ENCODE data around the gene LRP1B.

LRP1B gene

GRCh38 chr2:140585016-140585415 lies 1545.8 kb downstream of the LRP1B start (continued):
- no peak for TF ChIP-seq TOX (CRISPR knock-in tag; IDR thresholded peaks at IDR 0.05; ENCODE audit: borderline replicate concordance)
- TF ChIP-seq ZFP3 (CRISPR knock-in tag; IDR thresholded peaks at IDR 0.05), result no peak
- TF ChIP-seq, protein P1, sequence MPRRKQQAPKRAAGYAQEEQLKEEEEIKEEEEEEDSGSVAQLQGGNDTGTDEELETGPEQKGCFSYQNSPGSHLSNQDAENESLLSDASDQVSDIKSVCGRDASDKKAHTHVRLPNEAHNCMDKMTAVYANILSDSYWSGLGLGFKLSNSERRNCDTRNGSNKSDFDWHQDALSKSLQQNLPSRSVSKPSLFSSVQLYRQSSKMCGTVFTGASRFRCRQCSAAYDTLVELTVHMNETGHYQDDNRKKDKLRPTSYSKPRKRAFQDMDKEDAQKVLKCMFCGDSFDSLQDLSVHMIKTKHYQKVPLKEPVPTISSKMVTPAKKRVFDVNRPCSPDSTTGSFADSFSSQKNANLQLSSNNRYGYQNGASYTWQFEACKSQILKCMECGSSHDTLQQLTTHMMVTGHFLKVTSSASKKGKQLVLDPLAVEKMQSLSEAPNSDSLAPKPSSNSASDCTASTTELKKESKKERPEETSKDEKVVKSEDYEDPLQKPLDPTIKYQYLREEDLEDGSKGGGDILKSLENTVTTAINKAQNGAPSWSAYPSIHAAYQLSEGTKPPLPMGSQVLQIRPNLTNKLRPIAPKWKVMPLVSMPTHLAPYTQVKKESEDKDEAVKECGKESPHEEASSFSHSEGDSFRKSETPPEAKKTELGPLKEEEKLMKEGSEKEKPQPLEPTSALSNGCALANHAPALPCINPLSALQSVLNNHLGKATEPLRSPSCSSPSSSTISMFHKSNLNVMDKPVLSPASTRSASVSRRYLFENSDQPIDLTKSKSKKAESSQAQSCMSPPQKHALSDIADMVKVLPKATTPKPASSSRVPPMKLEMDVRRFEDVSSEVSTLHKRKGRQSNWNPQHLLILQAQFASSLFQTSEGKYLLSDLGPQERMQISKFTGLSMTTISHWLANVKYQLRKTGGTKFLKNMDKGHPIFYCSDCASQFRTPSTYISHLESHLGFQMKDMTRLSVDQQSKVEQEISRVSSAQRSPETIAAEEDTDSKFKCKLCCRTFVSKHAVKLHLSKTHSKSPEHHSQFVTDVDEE (CRISPR knock-in tag; IDR thresholded peaks at IDR 0.05), result no peak

DNA sequence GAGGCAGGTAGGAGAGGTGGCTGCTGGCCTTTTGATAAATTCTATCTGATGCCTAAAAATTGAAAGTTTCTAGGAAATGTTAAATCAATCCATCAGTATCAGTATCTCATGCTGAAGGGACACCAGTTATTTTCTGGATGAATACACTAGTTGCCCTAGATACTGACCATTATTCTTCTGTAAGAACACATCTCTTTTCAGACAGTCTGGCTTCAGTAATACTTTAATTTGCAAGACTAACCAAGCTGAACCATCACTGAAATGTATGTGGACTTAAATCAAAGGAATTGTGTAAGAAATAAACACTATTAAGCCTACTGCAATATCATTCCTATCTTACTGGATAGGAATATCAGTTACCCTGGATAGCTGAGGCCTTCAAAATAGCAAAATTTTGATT lies 1546.3 kb downstream of the LRP1B start:
- no peak for ATAC-seq

DNA sequence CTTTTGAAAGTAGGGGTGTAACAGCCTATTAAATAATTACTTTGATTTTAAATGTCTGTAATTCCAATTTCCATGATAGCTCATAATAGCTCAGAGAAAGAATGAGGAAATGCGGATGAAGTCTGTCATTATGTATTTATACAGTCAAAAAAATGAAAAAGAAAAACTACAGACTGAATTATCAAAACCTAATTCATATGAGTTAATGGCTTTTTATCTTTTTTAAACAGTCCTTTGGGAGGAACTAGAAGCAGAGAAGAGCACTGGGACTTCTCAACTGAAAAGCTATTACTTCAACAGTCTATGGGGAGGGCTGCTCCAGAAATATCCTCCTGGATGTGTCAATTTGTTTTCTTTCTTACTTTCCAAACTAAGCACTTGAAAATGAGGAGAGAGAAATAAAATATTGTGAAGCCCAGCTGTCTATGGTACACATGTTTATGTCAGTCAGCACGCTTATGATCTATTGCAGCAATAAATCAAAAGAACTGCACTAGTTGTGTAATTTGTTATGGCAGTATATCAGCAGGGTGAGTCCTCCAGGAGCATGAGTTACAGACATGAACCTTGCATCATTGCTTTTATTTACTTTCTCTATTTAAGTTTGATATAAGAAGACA lies 1550.2 kb downstream of the LRP1B start:
- TF ChIP-seq ARNTL (CRISPR knock-in tag; IDR thresholded peaks at IDR 0.05; ENCODE audit: borderline replicate concordance, low read depth), result no peak
- peak; percentile 87 for TF ChIP-seq ISL1 (CRISPR knock-in tag; IDR thresholded peaks at IDR 0.05)

More for the DNA sequence above, 1546.3 kb downstream of the LRP1B start:
- no peak for TF ChIP-seq CSRNP3 (CRISPR knock-in tag; IDR thresholded peaks at IDR 0.05)
- TF ChIP-seq, protein P1 (CRISPR knock-in tag; IDR thresholded peaks at IDR 0.05), result no peak

DNA sequence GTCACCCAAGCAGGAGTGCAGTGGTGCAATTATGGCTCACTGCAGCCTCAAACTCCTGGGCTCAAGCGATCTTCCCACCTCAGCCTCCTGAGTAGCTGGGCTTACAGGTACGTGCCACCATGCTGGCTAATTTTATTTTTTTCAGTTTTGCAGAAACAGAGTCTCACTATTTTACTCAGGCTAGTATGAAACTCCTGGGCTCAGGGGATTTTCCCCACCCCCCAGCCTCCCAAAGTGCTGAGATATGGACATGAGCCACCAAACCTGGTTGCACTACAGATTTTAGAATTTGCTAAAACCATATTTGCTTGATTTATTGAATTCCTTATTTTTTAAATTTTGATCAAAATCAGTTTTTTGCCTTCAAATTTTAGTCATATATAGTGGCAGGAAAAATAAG lies 1553.4 kb downstream of the LRP1B start:
- no peak for ATAC-seq
- TF ChIP-seq SNAI2 (CRISPR knock-in tag; IDR thresholded peaks at IDR 0.05) (no peak), ZFP30 (CRISPR knock-in tag; IDR thresholded peaks at IDR 0.05) (no peak), ISL1 (CRISPR knock-in tag; IDR thresholded peaks at IDR 0.05) (no peak)
- TF ChIP-seq, protein P2, sequence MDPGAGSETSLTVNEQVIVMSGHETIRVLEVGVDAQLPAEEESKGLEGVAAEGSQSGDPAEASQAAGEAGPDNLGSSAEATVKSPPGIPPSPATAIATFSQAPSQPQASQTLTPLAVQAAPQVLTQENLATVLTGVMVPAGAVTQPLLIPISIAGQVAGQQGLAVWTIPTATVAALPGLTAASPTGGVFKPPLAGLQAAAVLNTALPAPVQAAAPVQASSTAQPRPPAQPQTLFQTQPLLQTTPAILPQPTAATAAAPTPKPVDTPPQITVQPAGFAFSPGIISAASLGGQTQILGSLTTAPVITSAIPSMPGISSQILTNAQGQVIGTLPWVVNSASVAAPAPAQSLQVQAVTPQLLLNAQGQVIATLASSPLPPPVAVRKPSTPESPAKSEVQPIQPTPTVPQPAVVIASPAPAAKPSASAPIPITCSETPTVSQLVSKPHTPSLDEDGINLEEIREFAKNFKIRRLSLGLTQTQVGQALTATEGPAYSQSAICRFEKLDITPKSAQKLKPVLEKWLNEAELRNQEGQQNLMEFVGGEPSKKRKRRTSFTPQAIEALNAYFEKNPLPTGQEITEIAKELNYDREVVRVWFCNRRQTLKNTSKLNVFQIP (CRISPR knock-in tag; IDR thresholded peaks at IDR 0.05; ENCODE audit: borderline replicate concordance, low read depth), result no peak

More for the DNA sequence above, 1550.2 kb downstream of the LRP1B start:
- no peak for ATAC-seq

- TF ChIP-seq GLIS3 (CRISPR knock-in tag; IDR thresholded peaks at IDR 0.05), result no peak
- no peak for TF ChIP-seq ESRRG (CRISPR knock-in tag; IDR thresholded peaks at IDR 0.05)
- no peak for TF ChIP-seq PPARA (CRISPR knock-in tag; IDR thresholded peaks at IDR 0.05; ENCODE audit: borderline replicate concordance)
- no peak for ATAC-seq
Observed at GRCh38 chr2:140567734-140568133, 1563.1 kb downstream of the LRP1B start.

DNA sequence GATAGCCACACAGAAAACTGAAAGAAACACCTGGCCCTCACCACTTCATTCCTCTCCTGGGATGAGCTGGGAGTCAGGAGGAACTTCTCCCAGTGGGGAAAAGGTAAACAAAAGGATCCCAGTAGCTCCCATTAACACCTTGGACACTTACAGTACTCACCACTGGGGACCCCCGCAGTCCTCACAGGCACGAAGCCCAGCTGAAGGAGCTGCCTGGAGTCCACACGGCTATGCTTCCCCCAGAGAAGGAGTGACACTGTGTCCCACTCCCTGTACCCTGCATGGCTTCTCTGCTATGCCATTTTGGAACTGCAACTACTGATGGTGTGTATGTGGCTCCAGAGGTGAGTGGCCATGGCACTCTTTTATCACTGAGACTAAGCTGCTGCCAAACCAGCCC lies 1565.1 kb downstream of the LRP1B start:
- TF ChIP-seq, protein P3, sequence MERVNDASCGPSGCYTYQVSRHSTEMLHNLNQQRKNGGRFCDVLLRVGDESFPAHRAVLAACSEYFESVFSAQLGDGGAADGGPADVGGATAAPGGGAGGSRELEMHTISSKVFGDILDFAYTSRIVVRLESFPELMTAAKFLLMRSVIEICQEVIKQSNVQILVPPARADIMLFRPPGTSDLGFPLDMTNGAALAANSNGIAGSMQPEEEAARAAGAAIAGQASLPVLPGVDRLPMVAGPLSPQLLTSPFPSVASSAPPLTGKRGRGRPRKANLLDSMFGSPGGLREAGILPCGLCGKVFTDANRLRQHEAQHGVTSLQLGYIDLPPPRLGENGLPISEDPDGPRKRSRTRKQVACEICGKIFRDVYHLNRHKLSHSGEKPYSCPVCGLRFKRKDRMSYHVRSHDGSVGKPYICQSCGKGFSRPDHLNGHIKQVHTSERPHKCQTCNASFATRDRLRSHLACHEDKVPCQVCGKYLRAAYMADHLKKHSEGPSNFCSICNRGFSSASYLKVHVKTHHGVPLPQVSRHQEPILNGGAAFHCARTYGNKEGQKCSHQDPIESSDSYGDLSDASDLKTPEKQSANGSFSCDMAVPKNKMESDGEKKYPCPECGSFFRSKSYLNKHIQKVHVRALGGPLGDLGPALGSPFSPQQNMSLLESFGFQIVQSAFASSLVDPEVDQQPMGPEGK (CRISPR knock-in tag; IDR thresholded peaks at IDR 0.05; ENCODE audit: borderline replicate concordance), result no peak
- TF ChIP-seq GLIS3 (CRISPR knock-in tag; IDR thresholded peaks at IDR 0.05) (no peak), ZNF70 (CRISPR knock-in tag; IDR thresholded peaks at IDR 0.05) (no peak), OSR1 (CRISPR knock-in tag; IDR thresholded peaks at IDR 0.05) (no peak), PPARA (CRISPR knock-in tag; IDR thresholded peaks at IDR 0.05; ENCODE audit: borderline replicate concordance) (no peak), ZFP3 (CRISPR knock-in tag; IDR thresholded peaks at IDR 0.05) (no peak), CSDC2 (CRISPR knock-in tag; IDR thresholded peaks at IDR 0.05) (no peak), TOX (CRISPR knock-in tag; IDR thresholded peaks at IDR 0.05; ENCODE audit: borderline replicate concordance) (no peak), RARB (CRISPR knock-in tag; IDR thresholded peaks at IDR 0.05) (no peak), ZNF8 (CRISPR knock-in tag; IDR thresholded peaks at IDR 0.05) (no peak), SNAI2 (CRISPR knock-in tag; IDR thresholded peaks at IDR 0.05) (no peak)
- TF ChIP-seq, protein P1 (CRISPR knock-in tag; IDR thresholded peaks at IDR 0.05), result no peak
- no peak for ATAC-seq

All from SK-N-SH treated with all-trans-retinoic acid at 6 μM for 48 hours (cell line).